ENCODE data around the gene CHRM2. TPM values are rescaled to one million over a fixed set of nuclear protein-coding genes. Genes with fewer than 3 reads are reported as not detected.

Gene CHRM2
- total RNA-seq, 1 experiment from 2014 or later = not detected

DNA sequence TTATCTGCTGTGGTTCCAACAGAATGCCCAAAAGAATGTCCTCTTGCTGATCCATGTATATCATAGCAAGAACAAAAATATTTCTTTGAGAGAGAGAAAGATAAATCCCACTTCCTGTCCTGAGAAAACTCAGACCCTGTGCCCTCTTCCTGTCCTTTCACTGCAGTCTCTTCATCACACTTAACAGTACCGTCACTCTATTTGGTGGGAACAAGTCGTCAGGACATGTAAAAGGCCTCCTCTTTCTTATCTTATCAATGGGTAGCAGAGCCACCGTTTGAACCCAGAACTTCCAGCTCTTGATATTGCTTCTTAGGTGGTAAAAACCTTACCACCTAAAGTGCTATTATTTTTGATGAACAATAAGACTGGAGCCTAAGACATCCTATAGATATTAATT, 43.9 kb downstream of the CHRM2 start:
- H2AK5ac ChIP-seq (ENCODE audit: insufficient read length, low read length) = no peak overlapping the region
- no peak overlapping the region for H2BK5ac ChIP-seq (ENCODE audit: insufficient read length, low read length)
- Mint-ChIP-seq H3K9me3 (no peaks in the 10 kb centered on the region), H3K4me1 (peaks cover 0 to 4% of the 10 kb centered on the region in 2 experiments; a peak in 2 of 4 replicates), H3K4me3 (no peak overlapping the region), H3K27ac (no peak overlapping the region), H3K27me3 (ENCODE audit: low read depth) (no peaks in the 10 kb centered on the region; the same call in 1 of the 2 replicates), H3K36me3 (ENCODE audit: insufficient read depth in 1 of 3, low read depth in 3 of 3) (no peaks in the 10 kb centered on the region)
- no CpG with 5 or more reads among the region's 3 CpGs for WGBS (ENCODE audit: extremely low coverage, insufficient read length, low lambda C conversion rate)
- no peak overlapping the region for H3K14ac ChIP-seq (ENCODE audit: insufficient read depth, low read length)
- no peak overlapping the region for H2BK12ac ChIP-seq (ENCODE audit: insufficient read length, low read depth, low read length)
- H3K79me2 ChIP-seq (ENCODE audit: insufficient read depth, low read length) = no peaks in the 10 kb centered on the region
- no peak overlapping the region for H3T11ph ChIP-seq (ENCODE audit: low read length)
- H3K23ac ChIP-seq (ENCODE audit: insufficient read length, low read depth, low read length) = no peak overlapping the region
- H3K27me3 ChIP-seq (ENCODE audit: insufficient read depth, low read length) = no peaks in the 10 kb centered on the region
- no peak overlapping the region for H2BK120ac ChIP-seq (ENCODE audit: low read depth, low read length, poor library complexity, severe bottlenecking)
- no peak overlapping the region for H3K4ac ChIP-seq (ENCODE audit: low read depth, low read length)
- H3K56ac ChIP-seq (ENCODE audit: insufficient read length, low read depth, low read length) = no peak overlapping the region
- H3K79me1 ChIP-seq (ENCODE audit: insufficient read depth, low read depth, low read length, poor library complexity, severe bottlenecking) = no peaks in the 10 kb centered on the region
- no peak overlapping the region for H3K27ac ChIP-seq (ENCODE audit: insufficient read length, low read depth, low read length)
- H2BK15ac ChIP-seq (ENCODE audit: low read depth, low read length) = no peak overlapping the region
- H3K18ac ChIP-seq (ENCODE audit: insufficient read length, low read depth, low read length) = no peak overlapping the region
- H4K91ac ChIP-seq (ENCODE audit: insufficient read length, low read depth, low read length) = no peak overlapping the region
- no peak for DNase-seq
- no peak overlapping the region for H3K9ac ChIP-seq (ENCODE audit: extremely low read depth, insufficient read length, low read length)
- no peaks in the 10 kb centered on the region for H3K23me2 ChIP-seq (ENCODE audit: insufficient read length, low read depth, low read length, poor library complexity, severe bottlenecking)
- H4K8ac ChIP-seq (replicated peaks; ENCODE audit: insufficient read length, low read depth, low read length) = no peak overlapping the region
- TF ChIP-seq, protein P1, sequence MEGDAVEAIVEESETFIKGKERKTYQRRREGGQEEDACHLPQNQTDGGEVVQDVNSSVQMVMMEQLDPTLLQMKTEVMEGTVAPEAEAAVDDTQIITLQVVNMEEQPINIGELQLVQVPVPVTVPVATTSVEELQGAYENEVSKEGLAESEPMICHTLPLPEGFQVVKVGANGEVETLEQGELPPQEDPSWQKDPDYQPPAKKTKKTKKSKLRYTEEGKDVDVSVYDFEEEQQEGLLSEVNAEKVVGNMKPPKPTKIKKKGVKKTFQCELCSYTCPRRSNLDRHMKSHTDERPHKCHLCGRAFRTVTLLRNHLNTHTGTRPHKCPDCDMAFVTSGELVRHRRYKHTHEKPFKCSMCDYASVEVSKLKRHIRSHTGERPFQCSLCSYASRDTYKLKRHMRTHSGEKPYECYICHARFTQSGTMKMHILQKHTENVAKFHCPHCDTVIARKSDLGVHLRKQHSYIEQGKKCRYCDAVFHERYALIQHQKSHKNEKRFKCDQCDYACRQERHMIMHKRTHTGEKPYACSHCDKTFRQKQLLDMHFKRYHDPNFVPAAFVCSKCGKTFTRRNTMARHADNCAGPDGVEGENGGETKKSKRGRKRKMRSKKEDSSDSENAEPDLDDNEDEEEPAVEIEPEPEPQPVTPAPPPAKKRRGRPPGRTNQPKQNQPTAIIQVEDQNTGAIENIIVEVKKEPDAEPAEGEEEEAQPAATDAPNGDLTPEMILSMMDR (conservative IDR thresholded peaks at IDR 0.05) = no peak
- H4K5ac ChIP-seq (ENCODE audit: insufficient read length, low read depth, low read length) = no peak overlapping the region
- no peaks in the 10 kb centered on the region for H4K20me1 ChIP-seq (ENCODE audit: control insufficient read depth, insufficient read depth, insufficient read length)
- H3K4me2 ChIP-seq (ENCODE audit: insufficient read depth, insufficient read length, low read length) = no peak overlapping the region
- H2AFZ ChIP-seq (ENCODE audit: low read length) = no peak overlapping the region
- H3K9me3 ChIP-seq (ENCODE audit: control insufficient read depth, low read depth, low read length) = no peaks in the 10 kb centered on the region
- H2BK20ac ChIP-seq (ENCODE audit: low read depth, low read length, poor library complexity, severe bottlenecking) = no peak overlapping the region
- no peaks in the 10 kb centered on the region for H3K4me1 ChIP-seq (ENCODE audit: insufficient read depth, low read length)
